Stimulated activated naive B cell treated with anti-CD40 and anti-IgM and Interleukin-4, amounts not matched to agents 10 μg/mL and 1 μg/mL and 100 μg/mL, for 72 hours (primary cell): Measurements from ENCODE around the gene TSC22D4.

ENCODE experiments used
- ATAC-seq, 2 donors: fragments of 150-1000 bp; cut with Tn5 transposase; replicated peaks; 2 replicates each; pipeline ENCODE4 v1.10.0; 2021; ENCODE audit warnings: moderate library complexity in 1 of 2
- DNase-seq: peaks from one replicate; pipeline ENCODE4 v3.0.0; 2021
- H3K27ac Mint-ChIP-seq: one replicate; pipeline ENCODE4 v1.8.0; 2022; ENCODE audit warnings: mild to moderate bottlenecking, mixed read lengths
- H3K27me3 Mint-ChIP-seq, 2 donors: one replicate each; pipeline ENCODE4 v1.8.0; 2022; ENCODE audit warnings: mixed read lengths in 2 of 2
- H3K36me3 Mint-ChIP-seq, 2 donors: one replicate each; pipeline ENCODE4 v1.8.0; 2022; ENCODE audit warnings: mixed read lengths in 2 of 2, mild to moderate bottlenecking in 1 of 2
- H3K4me1 Mint-ChIP-seq, 2 donors: one replicate each; pipeline ENCODE4 v1.8.0; 2022; ENCODE audit warnings: mixed read lengths in 2 of 2, mild to moderate bottlenecking in 1 of 2
- H3K4me3 Mint-ChIP-seq, 2 donors: one replicate each; pipeline ENCODE4 v1.8.0; 2022; ENCODE audit warnings: mild to moderate bottlenecking in 2 of 2, mixed read lengths in 2 of 2, moderate library complexity in 1 of 2
- H3K9me3 Mint-ChIP-seq, 2 donors: one replicate each; pipeline ENCODE4 v1.8.0; 2022; ENCODE audit warnings: mixed read lengths in 2 of 2, mild to moderate bottlenecking in 1 of 2

The TSC22D4 gene

DNA sequence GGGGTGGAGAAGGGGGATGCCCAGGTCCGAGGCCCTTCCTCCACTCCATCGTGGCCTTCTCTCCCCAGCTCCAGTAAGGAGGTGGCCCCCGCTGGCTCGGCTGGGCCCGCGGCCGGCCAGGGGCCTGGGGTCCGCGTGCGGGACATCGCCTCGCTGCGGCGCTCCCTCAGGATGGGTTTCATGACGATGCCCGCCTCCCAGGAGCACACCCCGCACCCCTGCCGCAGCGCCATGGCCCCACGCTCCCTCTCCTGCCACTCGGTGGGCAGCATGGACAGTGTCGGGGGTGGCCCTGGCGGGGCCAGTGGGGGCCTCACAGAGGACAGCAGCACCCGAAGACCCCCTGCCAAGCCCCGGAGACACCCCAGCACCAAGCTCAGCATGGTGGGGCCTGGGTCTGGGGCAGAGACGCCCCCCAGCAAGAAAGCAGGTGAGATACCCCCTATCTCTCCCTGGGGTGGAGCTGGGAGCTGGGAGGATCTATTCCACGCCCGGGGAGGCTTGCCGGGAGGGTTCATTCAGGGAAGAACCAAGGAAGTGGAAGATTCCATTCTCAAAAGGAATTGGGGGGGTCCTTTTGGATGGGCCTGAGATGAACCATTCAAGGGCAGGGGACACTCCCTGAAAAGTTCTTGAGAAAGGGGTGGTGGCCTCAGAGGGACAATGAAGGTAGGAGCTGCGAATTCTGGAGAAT is 7.9 kb upstream of the TSC22D4 start:
- no peaks in the 10 kb centered on the region for H3K9me3 Mint-ChIP-seq
- ATAC-seq (no peak), DNase-seq (no peak)
- no peaks in the 10 kb centered on the region for H3K36me3 Mint-ChIP-seq
- H3K4me1 Mint-ChIP-seq: peaks cover 7 to 13% of the 10 kb centered on the region in 2 donors
- peaks cover 24 to 45% of the 10 kb centered on the region in 2 donors for H3K27me3 Mint-ChIP-seq
- no peak overlapping the region for H3K4me3 Mint-ChIP-seq
- no peak overlapping the region for H3K27ac Mint-ChIP-seq

DNA sequence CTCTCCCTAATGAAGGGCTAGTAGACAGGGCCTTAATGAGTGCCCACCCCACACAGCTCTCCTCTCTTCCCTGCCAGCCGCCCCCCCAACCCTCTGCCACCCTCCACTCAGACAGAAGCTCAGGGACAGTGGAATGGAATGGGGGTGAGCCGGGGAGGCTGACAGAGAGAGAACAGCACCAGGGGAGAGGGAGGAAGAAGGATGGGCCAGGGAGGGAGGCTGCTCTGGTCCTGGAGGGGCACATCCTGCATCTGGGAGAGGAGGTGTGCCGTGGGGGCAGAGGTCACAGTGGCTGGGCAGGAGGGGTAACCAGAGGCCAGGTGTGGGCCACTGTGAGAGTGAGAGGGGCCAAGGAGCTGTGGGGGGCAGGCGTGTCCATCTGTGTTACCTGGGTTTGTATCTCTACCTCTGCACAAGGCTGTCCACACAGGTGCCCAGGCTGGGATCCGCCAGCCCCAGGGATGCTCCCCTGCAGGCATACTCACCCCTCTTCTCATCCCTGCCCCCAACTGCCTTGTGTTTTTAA is 7.2 kb upstream of the TSC22D4 start:
- no peak for DNase-seq
- Mint-ChIP-seq H3K4me1 (peaks cover 8 to 18% of the 10 kb centered on the region in 2 donors), H3K27me3 (peaks cover 21 to 38% of the 10 kb centered on the region in 2 donors), H3K36me3 (no peaks in the 10 kb centered on the region), H3K4me3 (no peak overlapping the region), H3K27ac (no peak overlapping the region), H3K9me3 (no peaks in the 10 kb centered on the region)
- no peak for ATAC-seq

- no peaks in the 10 kb centered on the region for H3K36me3 Mint-ChIP-seq
Observed at GRCh38 chr7:100485471-100485876, 6.5 kb upstream of the TSC22D4 start.

GRCh38 chr7:100484673-100485045 is 5.6 kb upstream of the TSC22D4 start:
- no peak overlapping the region for H3K27ac Mint-ChIP-seq
- peaks cover 8 to 23% of the 10 kb centered on the region in 2 donors for H3K4me1 Mint-ChIP-seq

More at GRCh38 chr7:100485471-100485876, 6.5 kb upstream of the TSC22D4 start:
- no peak overlapping the region for H3K27ac Mint-ChIP-seq
- H3K9me3 Mint-ChIP-seq: no peaks in the 10 kb centered on the region
- H3K27me3 Mint-ChIP-seq: peaks cover 16 to 31% of the 10 kb centered on the region in 2 donors
- ATAC-seq (no peak), DNase-seq (no peak)
- H3K4me1 Mint-ChIP-seq: peaks cover 8 to 21% of the 10 kb centered on the region in 2 donors
- no peak overlapping the region for H3K4me3 Mint-ChIP-seq

GRCh38 chr7:100483722-100484672 is 5.0 kb upstream of the TSC22D4 start, which contains the start of gene NYAP1:
Gene NYAP1, plus strand, starts transcription at chr7:100483927. Its CDS starts 1,385 bp downstream, at chr7:100485312.
- Mint-ChIP-seq H3K27me3 (peaks cover 5 to 16% of the 10 kb centered on the region in 2 donors), H3K27ac (peak within 1 kb of the TSS; percentile 77), H3K4me1 (peaks cover 8 to 22% of the 10 kb centered on the region in 2 donors), H3K4me3 (peak within 1 kb of the TSS; percentile 85 to 86), H3K9me3 (no peaks in the 10 kb centered on the region), H3K36me3 (peaks cover 0 to 2% of the 10 kb centered on the region in 2 donors)
- peak; percentile 21 to 31 for ATAC-seq
- DNase-seq: no peak

More at GRCh38 chr7:100484673-100485045, 5.6 kb upstream of the TSC22D4 start:
- ATAC-seq: no peak
- H3K9me3 Mint-ChIP-seq: no peaks in the 10 kb centered on the region
- H3K4me3 Mint-ChIP-seq: peak overlapping the region in 1 of 2 donors; percentile 17
- peaks cover 10 to 23% of the 10 kb centered on the region in 2 donors for H3K27me3 Mint-ChIP-seq
- no peaks in the 10 kb centered on the region for H3K36me3 Mint-ChIP-seq
- no peak for DNase-seq

DNA sequence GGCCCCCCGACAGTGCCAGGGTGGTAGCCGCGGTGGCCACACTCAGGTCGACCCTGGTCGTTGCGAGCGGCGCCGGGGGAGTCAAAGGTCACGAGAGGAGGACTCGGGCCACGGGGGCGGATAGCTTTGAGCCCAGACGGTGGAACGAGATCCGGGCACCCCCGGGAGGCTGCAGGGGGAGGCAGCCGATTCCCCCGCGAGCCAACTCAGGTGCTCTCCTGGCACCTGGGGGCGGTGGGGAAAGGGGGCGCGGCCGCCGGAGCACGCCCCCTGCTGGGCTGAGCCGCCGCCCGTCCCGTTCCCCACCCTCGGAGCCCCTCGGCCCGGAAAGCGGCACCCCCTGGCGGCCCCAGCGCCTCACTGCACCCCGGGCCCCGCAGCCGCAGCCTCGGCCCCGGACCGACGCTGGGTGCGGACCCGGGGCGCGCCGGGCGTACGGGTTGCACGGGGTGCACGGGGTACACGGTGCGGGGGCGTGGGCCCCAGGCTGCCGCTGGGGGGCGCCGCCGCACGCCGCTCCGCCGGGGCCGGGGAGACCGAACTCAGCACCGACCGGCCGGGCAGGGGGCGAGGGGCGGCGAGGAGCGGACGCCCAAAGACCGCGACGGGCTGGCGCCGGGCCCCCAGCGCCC is 4.2 kb upstream of the TSC22D4 start:
- H3K36me3 Mint-ChIP-seq: peaks cover 1 to 6% of the 10 kb centered on the region in 2 donors
- H3K9me3 Mint-ChIP-seq: no peaks in the 10 kb centered on the region
- H3K4me3 Mint-ChIP-seq: peak overlapping the region; percentile 85 to 86
- H3K27ac Mint-ChIP-seq: peak overlapping the region; percentile 77
- DNase-seq: peak; percentile 77
- peak; percentile 57 to 72 for ATAC-seq
- H3K27me3 Mint-ChIP-seq: peaks cover 5 to 16% of the 10 kb centered on the region in 2 donors
- peaks cover 8 to 22% of the 10 kb centered on the region in 2 donors for H3K4me1 Mint-ChIP-seq

GRCh38 chr7:100482728-100483089 is 3.7 kb upstream of the TSC22D4 start:
- Mint-ChIP-seq H3K9me3 (no peaks in the 10 kb centered on the region), H3K27me3 (peaks cover 5 to 16% of the 10 kb centered on the region in 2 donors), H3K4me3 (peak overlapping the region; percentile 85 to 86), H3K4me1 (peaks cover 8 to 22% of the 10 kb centered on the region in 2 donors), H3K27ac (peak overlapping the region; percentile 77), H3K36me3 (peaks cover 4 to 11% of the 10 kb centered on the region in 2 donors)
- ATAC-seq (no peak), DNase-seq (no peak)

DNA sequence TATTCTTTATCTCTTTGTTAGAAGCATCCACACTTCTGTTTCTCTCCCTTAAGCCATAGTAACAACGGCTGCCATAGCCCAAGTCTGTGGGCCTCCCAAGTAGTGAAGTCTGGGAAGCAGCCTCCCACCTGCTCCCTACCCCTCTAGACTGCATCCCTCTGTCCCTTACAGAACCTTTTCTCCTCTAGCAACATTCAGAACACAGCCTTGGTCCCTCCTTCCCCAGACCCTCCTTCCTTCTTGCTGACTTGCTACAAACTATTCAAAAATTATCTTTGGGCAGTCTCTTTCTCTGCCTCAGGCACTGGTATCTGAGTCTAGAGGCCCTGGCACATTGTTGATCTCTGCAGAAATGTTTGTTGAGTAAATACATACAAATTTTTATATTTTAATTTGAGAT is 2.5 kb upstream of the TSC22D4 start:
- Mint-ChIP-seq H3K36me3 (peaks cover 12 to 21% of the 10 kb centered on the region in 2 donors), H3K4me1 (peaks cover 12 to 34% of the 10 kb centered on the region in 2 donors), H3K4me3 (no peak overlapping the region), H3K27me3 (peaks cover 5 to 8% of the 10 kb centered on the region in 2 donors), H3K9me3 (no peaks in the 10 kb centered on the region), H3K27ac (no peak overlapping the region)
- DNase-seq (no peak), ATAC-seq (no peak)

GRCh38 chr7:100477871-100478267 is 1.1 kb downstream of the TSC22D4 start:
- Mint-ChIP-seq H3K36me3 (peaks cover 40 to 53% of the 10 kb centered on the region in 2 donors), H3K27ac (peak overlapping the region; percentile 96), H3K4me3 (peak overlapping the region; percentile 83 to 85), H3K9me3 (peaks cover 0 to 1% of the 10 kb centered on the region in 2 donors), H3K4me1 (peaks cover 33 to 64% of the 10 kb centered on the region in 2 donors), H3K27me3 (no peaks in the 10 kb centered on the region)
- DNase-seq: no peak
- ATAC-seq: no peak

GRCh38 chr7:100476903-100477870 is 1.8 kb downstream of the TSC22D4 start:
- no peaks in the 10 kb centered on the region for H3K27me3 Mint-ChIP-seq
- peaks cover 42 to 56% of the 10 kb centered on the region in 2 donors for H3K36me3 Mint-ChIP-seq
- peaks cover 32 to 62% of the 10 kb centered on the region in 2 donors for H3K4me1 Mint-ChIP-seq
- DNase-seq (no peak), ATAC-seq (no peak)
- H3K9me3 Mint-ChIP-seq: peaks cover 0 to 1% of the 10 kb centered on the region in 2 donors
- H3K4me3 Mint-ChIP-seq: peak overlapping the region; percentile 83 to 85
- peak overlapping the region; percentile 92 for H3K27ac Mint-ChIP-seq

DNA sequence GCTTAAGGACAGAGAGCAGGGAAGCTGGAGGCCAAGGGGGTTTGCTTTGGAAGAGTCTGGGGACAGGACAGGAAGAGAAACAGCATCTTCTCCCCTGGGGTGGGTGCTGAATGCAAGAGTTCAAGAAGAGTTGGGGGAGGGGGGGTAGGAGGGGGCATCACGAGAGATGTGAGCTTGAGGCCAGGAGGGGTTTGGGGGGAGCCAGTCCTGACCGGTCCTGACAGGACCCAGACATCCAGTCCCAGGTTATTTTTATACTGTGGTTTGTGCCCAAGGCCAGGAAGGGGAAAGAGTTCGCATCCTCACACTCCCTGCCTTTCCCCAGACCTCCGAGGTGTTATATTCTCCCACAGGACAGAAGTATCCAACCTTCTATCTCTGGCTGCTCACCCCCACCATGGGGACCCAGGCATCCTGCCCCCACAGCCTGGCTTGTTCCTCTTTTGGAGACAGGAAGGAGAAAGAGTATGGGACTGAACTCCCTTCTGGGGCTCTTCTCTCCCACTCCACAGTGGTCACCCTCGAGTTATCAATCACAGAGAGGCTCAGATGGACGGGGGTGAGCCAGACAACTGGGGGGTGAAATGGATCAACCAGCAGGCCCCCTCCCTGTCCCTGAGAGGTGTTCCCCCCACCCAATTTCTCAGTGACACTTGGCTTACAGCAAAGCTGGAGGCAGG is 2.8 kb downstream of the TSC22D4 start:
- Mint-ChIP-seq H3K27ac (peak overlapping the region; percentile 92), H3K36me3 (peaks cover 48 to 60% of the 10 kb centered on the region in 2 donors), H3K9me3 (peaks cover 0 to 1% of the 10 kb centered on the region in 2 donors), H3K27me3 (no peaks in the 10 kb centered on the region), H3K4me1 (peaks cover 35 to 63% of the 10 kb centered on the region in 2 donors), H3K4me3 (peak overlapping the region; percentile 83 to 85)
- DNase-seq (no peak), ATAC-seq (no peak)

- ATAC-seq: no peak
- no peak for DNase-seq
- Mint-ChIP-seq H3K27ac (peak overlapping the region; percentile 92), H3K36me3 (peaks cover 50 to 65% of the 10 kb centered on the region in 2 donors), H3K4me1 (peaks cover 38 to 59% of the 10 kb centered on the region in 2 donors), H3K4me3 (peak overlapping the region; percentile 83 to 85), H3K9me3 (peaks cover 0 to 1% of the 10 kb centered on the region in 2 donors), H3K27me3 (no peaks in the 10 kb centered on the region)
Observed at GRCh38 chr7:100475549-100475948, 3.5 kb downstream of the TSC22D4 start.
